KMS-11 (cell line): Measurements from ENCODE around the gene RPL3.

Experiments used
- H2AFZ ChIP-seq: fragments of 200-600 bp; sonication (generic); 2 replicates; pipeline ENCODE4 v1.6.1; 2016; ENCODE audit warnings: antibody characterized with exemption, mixed run types, low read depth
- H3K27ac ChIP-seq: fragments of 200-600 bp; sonication (generic); 2 replicates; pipeline ENCODE4 v1.6.1; 2016; ENCODE audit warnings: mild to moderate bottlenecking, mixed run types
- H3K27me3 ChIP-seq: fragments of 200-600 bp; sonication (generic); 2 replicates; pipeline ENCODE4 v1.6.1; 2017; ENCODE audit warnings: mild to moderate bottlenecking, low read depth, mixed run types, moderate library complexity; ENCODE audit not compliant: insufficient read depth
- H3K36me3 ChIP-seq: fragments of 200-600 bp; sonication (generic); 2 replicates; pipeline ENCODE4 v1.6.1; 2017; ENCODE audit warnings: mild to moderate bottlenecking, mixed run types; ENCODE audit not compliant: insufficient read depth
- H3K4me1 ChIP-seq: fragments of 200-600 bp; sonication (generic); 2 replicates; pipeline ENCODE4 v1.6.1; 2016; ENCODE audit warnings: mild to moderate bottlenecking, low read depth, mixed run types; ENCODE audit not compliant: poor library complexity, severe bottlenecking
- H3K4me2 ChIP-seq: fragments of 200-600 bp; sonication (generic); 2 replicates; pipeline ENCODE4 v1.7.0; 2016; ENCODE audit warnings: mild to moderate bottlenecking, mixed run types
- H3K4me3 ChIP-seq: fragments of 200-600 bp; sonication (generic); IDR thresholded peaks from 2 replicates; pipeline ENCODE4 v1.6.1; 2017; ENCODE audit warnings: low read depth, low read length, mixed read lengths; ENCODE audit not compliant: insufficient read depth
- H3K79me2 ChIP-seq: fragments of 200-600 bp; sonication (generic); 2 replicates; pipeline ENCODE4 v1.6.1; 2016; ENCODE audit warnings: low read depth, mixed run types; ENCODE audit not compliant: insufficient read depth
- H3K9ac ChIP-seq: fragments of 200-600 bp; sonication (generic); 2 replicates; pipeline ENCODE4 v1.6.1; 2016; ENCODE audit warnings: mild to moderate bottlenecking, mixed run types
- H4K20me1 ChIP-seq: fragments of 200-600 bp; sonication (generic); 2 replicates; pipeline ENCODE4 v1.6.1; 2016; ENCODE audit warnings: mild to moderate bottlenecking, mixed run types; ENCODE audit not compliant: insufficient read depth
- CTCF ChIP-seq: fragments of 200-600 bp; sonication (generic); conservative IDR thresholded peaks from 2 replicates; pipeline ENCODE4 v1.6.1; 2017; ENCODE audit warnings: low read depth, mild to moderate bottlenecking, antibody characterized with exemption, low read length, moderate library complexity, mixed read lengths

Gene RPL3

DNA sequence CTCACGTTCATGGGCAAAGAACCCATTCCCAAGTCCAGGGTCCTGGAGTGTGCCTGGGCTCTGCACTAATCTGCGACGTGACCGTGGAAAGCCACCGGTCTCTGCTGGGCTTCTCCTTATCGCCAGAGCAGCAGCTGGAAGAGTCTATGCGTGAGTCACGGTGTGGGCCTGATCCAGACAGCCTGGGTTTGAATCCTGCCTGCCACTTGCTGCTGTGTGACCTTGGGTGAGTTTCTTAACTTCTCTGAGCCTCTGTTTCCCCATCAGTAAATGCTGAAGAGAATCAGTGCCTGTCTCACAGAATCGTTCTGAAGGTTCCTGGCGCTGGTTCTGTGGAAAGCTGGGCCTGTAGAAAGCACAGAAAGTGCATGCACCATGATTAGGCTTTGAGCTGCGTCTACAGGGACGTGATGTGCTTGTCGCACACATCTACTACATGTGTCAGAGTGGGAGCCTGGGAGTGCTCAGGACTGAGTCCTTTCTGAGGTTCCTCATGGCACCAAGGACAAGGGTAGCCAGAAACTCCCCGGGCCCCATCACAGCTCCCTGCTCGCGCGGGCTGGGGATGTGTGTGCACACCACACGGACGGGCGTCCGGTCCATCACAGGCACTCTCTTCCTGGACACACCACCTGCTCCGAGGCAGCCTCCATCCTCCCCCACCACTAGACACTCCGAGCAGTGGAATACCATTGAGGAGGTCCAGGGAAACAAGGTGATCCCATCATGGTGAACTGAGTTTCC, 54.1 kb downstream of the RPL3 start:
- Histone ChIP-seq H3K4me3 (no peak overlapping the region), H3K36me3 (no peaks in the 10 kb centered on the region), H2AFZ (no peak overlapping the region), H4K20me1 (no peaks in the 10 kb centered on the region), H3K79me2 (no peaks in the 10 kb centered on the region), H3K4me1 (no peaks in the 10 kb centered on the region), H3K27ac (no peak overlapping the region), H3K9ac (no peak overlapping the region), H3K4me2 (no peak overlapping the region), H3K27me3 (peaks cover 39% of the 10 kb centered on the region)
- TF ChIP-seq CTCF, result no peak

DNA sequence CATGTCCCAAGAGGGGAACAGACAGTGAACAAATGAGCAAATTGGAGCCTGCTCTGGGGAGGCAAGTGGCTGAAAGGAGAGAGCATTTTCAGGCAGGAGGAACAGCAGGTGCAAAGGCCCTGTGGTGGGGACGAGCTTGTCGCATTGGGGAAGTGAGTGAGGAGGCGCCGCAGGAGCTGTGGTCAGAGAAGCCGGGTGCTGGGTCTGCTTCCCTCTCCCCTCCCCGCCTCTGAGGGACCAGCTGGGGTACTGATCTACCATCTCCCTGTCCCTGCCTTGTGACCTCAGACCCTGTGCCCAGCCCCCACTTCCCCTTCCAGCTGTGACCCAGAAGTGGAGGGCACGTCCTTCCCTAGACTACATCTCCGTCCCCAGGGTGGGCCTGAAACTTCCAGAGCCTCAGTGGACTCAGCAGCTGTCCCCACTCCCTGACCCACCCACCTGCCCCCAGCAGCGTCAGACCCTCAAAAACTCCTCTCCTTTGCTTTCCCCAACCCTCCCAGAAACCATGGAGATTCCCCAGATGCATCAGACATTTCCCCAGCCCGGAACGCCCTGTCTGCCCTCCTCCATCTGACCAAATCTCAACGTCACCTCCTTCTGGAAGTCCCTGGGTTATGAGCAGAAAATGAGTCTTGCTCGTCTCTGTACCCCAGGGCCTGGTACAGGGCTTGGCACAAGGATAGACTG, 54.9 kb downstream of the RPL3 start:
- Histone ChIP-seq H3K79me2 (no peaks in the 10 kb centered on the region), H3K27me3 (peaks cover 42% of the 10 kb centered on the region), H3K4me2 (no peak overlapping the region), H3K9ac (no peak overlapping the region), H3K27ac (no peak overlapping the region), H3K36me3 (no peaks in the 10 kb centered on the region), H3K4me1 (no peaks in the 10 kb centered on the region), H2AFZ (no peak overlapping the region), H3K4me3 (no peak overlapping the region), H4K20me1 (no peaks in the 10 kb centered on the region)
- TF ChIP-seq CTCF, result no peak

DNA sequence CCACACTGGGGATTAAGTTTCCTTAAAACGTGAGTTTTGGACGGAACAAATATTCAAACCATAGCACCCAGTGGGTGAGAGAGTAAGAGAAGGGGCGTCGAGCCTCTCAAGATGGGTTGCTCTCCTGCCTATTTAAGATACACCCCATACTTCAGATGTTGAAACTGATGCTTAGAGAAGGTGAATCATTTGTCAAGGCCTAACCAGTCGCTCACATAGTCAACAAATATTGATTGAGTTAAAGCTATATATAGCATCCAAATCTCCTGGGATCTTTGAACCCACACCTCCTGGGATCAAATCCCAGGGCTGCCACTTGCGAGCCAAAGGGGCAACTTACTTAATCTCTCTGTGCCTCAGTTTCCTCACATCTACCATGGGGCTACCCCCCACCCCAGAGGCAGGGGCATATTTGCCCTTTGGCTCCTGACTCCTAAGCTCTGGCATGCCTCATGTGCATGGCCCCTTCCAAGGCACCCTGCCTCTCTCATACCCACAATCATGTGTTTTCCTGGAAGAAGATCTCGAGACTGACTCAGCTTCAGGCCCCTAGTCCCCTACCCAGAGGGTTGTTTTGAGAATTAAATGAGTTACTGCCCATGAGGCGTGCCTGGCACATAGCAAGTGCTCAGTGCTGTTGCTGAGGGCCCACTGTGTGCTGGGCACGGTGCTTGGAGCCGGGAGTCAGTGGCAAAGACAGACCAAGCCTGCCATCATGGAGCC, 55.6 kb downstream of the RPL3 start:
- no peak for TF ChIP-seq CTCF
- Histone ChIP-seq H3K36me3 (no peaks in the 10 kb centered on the region), H3K9ac (no peak overlapping the region), H2AFZ (no peak overlapping the region), H3K27ac (no peak overlapping the region), H3K4me2 (no peak overlapping the region), H3K4me3 (no peak overlapping the region), H3K4me1 (no peaks in the 10 kb centered on the region), H3K27me3 (peaks cover 42% of the 10 kb centered on the region), H4K20me1 (no peaks in the 10 kb centered on the region), H3K79me2 (no peaks in the 10 kb centered on the region)
